ENCODE results near the gene KLHL11. TPM values are rescaled to one million over a fixed set of nuclear protein-coding genes. Genes with fewer than 3 reads are reported as not detected.
"Not testable (repeated sequence)": the region's sequence is repeated elsewhere in the genome, so short reads cannot be mapped to it uniquely, and the experiment has no call there.

Gene KLHL11
- total and polyA plus RNA-seq, 7 donors, result 1.1 to 6.1 (median 2.4) TPM

GRCh38 chr17:41849251-41849990 is 15.8 kb downstream of the KLHL11 start:
- Histone ChIP-seq H3K27ac (no peak overlapping the region), H3K9me3 (no peaks in the 10 kb centered on the region), H3K36me3 (ENCODE audit: insufficient read depth in 1 of 2, low read depth in 1 of 2) (peaks cover 5 to 16% of the 10 kb centered on the region in 2 donors), H3K4me3 (no peak overlapping the region), H3K27me3 (ENCODE audit: insufficient read depth in 3 of 3, low read length in 2 of 3) (no peaks in the 10 kb centered on the region), H3K4me1 (peaks cover 19% of the 10 kb centered on the region)
- no peak for TF ChIP-seq CTCF (IDR thresholded peaks at IDR 0.05)
- DNase-seq (no peak), ATAC-seq (no peak)
- WGBS, 3 donors, result 74 to 88% (median 79%) methylated on average over 4 of the region's 4 CpGs
- intact Hi-C loops (cut with DNase I), result no loop called here

- Histone ChIP-seq H3K27me3 (ENCODE audit: insufficient read depth in 3 of 3, low read length in 2 of 3) (no peaks in the 10 kb centered on the region), H3K36me3 (ENCODE audit: insufficient read depth in 1 of 2, low read depth in 1 of 2) (peaks cover 3 to 10% of the 10 kb centered on the region in 2 donors), H3K4me3 (no peak overlapping the region), H3K9me3 (no peaks in the 10 kb centered on the region), H3K4me1 (peaks cover 19% of the 10 kb centered on the region), H3K27ac (no peak overlapping the region)
- WGBS, 3 donors, result 60 to 78% (median 74%) methylated on average over 4 of the region's 4 CpGs
- DNase-seq (no peak), ATAC-seq (no peak)
- TF ChIP-seq CTCF (IDR thresholded peaks at IDR 0.05), result no peak
- intact Hi-C loops (cut with DNase I), result no loop called here
These were observed 16.4 kb downstream of the KLHL11 start for GRCh38 chr17:41848788-41849187.

GRCh38 chr17:41844971-41845370 is 20.3 kb downstream of the KLHL11 start:
- no peaks in the 10 kb centered on the region for H3K9me3 ChIP-seq
- ATAC-seq (no peak), DNase-seq (no peak)
- no peaks in the 10 kb centered on the region for H3K36me3 ChIP-seq (ENCODE audit: insufficient read depth in 1 of 2, low read depth in 1 of 2)
- H3K4me1 ChIP-seq, result no peaks in the 10 kb centered on the region
- no peak overlapping the region for H3K4me3 ChIP-seq
- no peak for TF ChIP-seq CTCF (IDR thresholded peaks at IDR 0.05)
- H3K27ac ChIP-seq, result no peak overlapping the region
- WGBS, 3 donors, result 90 to 96% (median 91%) methylated on average over 6 of the region's 6 CpGs
- intact Hi-C loops (cut with DNase I), result no loop called here
- H3K27me3 ChIP-seq (ENCODE audit: insufficient read depth in 3 of 3, low read length in 2 of 3), result no peaks in the 10 kb centered on the region

- intact Hi-C loops (cut with DNase I); H3K9me3 ChIP-seq; DNase-seq; ATAC-seq; H3K36me3 ChIP-seq (ENCODE audit: insufficient read depth in 1 of 2, low read depth in 1 of 2); H3K4me1 ChIP-seq; H3K27me3 ChIP-seq (ENCODE audit: insufficient read depth in 3 of 3, low read length in 2 of 3); H3K27ac ChIP-seq; H3K4me3 ChIP-seq: not testable (repeated sequence)
- WGBS, 3 donors, result 91 to 94% (median 92%) methylated on average over 6 of the region's 6 CpGs
These were observed 24.4 kb downstream of the KLHL11 start for GRCh38 chr17:41840781-41841180.

GRCh38 chr17:41839448-41839847 is 25.8 kb downstream of the KLHL11 start:
- DNase-seq; H3K27me3 ChIP-seq (ENCODE audit: insufficient read depth in 3 of 3, low read length in 2 of 3); H3K9me3 ChIP-seq; intact Hi-C loops (cut with DNase I); H3K4me3 ChIP-seq; H3K27ac ChIP-seq; H3K36me3 ChIP-seq (ENCODE audit: insufficient read depth in 1 of 2, low read depth in 1 of 2); ATAC-seq: not testable (repeated sequence)
- peaks cover 13% of the 10 kb centered on the region for H3K4me1 ChIP-seq
- 86 to 93% (median 91%) methylated on average over 2 of the region's 2 CpGs for WGBS, 3 donors
